ENCODE measurements around the gene FDX2. TPM values are rescaled to one million over a fixed set of nuclear protein-coding genes. Genes with fewer than 3 reads are reported as not detected.

The FDX2 gene
- total and polyA plus RNA-seq, 2 donors (not counting 3 experiments of a cell fraction or from before 2014, with no cell fraction given) = 20.5 to 59.8 TPM

DNA sequence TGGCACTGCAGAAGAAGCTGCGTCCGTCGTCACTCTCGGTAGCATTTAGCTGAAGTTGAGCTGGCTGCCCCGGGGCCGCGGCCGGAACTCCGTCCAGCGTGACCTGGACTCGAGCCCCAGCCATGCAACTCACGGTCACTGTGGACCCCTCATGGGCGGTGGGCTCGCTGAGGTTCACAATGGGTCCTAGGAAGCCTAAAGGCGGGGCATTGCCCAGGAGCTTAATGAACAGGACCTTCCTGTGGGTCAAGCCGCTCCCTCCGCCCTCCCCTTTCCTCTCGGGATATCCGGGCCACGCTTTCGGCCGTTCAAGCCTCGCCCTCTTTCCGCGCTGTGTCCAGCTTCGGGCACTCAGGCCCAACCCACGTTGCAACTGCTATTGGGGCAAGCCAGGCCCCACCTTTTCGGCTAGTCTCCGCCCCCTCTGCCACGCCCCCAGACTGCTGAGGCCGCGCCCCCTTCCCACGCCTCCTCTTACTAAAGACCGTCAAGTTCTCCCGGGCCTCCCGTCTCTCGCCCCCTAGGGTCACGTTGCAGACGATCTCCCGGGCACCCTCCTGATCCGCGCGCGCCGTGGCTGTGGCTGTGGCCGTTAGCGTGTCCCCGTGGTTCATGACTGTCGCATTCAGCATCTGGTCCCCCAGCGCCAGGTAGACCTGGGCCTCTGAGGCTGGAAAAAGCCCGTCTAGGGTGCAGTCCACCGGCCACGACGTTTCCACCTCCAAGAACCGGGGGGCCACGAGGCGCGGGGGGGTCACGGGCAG lies 19.0 kb upstream of the FDX2 start:
- no peak overlapping the region for H3K27ac ChIP-seq (ENCODE audit: insufficient read depth, low read depth, low read length)
- peak overlapping the region; percentile 8 to 71 (median 31) for H3K4me3 ChIP-seq (replicated peaks in 1 of 3; ENCODE audit: insufficient read depth in 1 of 3, low read depth in 1 of 3, low read length in 3 of 3)
- peak overlapping the region; percentile 67 for H2AFZ ChIP-seq (ENCODE audit: low read depth, low read length)
- no peak overlapping the region for H3K9ac ChIP-seq (replicated peaks; ENCODE audit: extremely low read depth, insufficient read depth, low read length)
- H4K20me1 ChIP-seq (replicated peaks; ENCODE audit: control insufficient read depth, extremely low read depth, insufficient read depth, low read length) = no peaks in the 10 kb centered on the region
- FAIRE-seq = peak; percentile 99
- H3K36me3 ChIP-seq (ENCODE audit: control insufficient read depth in 2 of 2, extremely low read depth in 1 of 2, insufficient read depth in 2 of 2, low read length in 2 of 2) = peaks cover under 1 to 2% of the 10 kb centered on the region in 2 experiments
- no peaks in the 10 kb centered on the region for H3K9me1 ChIP-seq (replicated peaks; ENCODE audit: control insufficient read depth, extremely low read depth, insufficient read depth, low read length)
- BruUV-seq (replicated peaks) = no TSS peak
- no peaks in the 10 kb centered on the region for H3K27me3 ChIP-seq (ENCODE audit: control insufficient read depth in 2 of 2, insufficient read depth in 2 of 2, low read length in 2 of 2)
- ChIA-PET POLR2A (interaction anchor here (0.8 to 2.2 kb wide), 3 partner anchors 12 to 63 kb away, joined by 3 to 13 read pairs (median 4); partner anchors contain the start of genes ICAM1 and TYK2), CTCF (interaction anchor here (0.7 to 3.5 kb wide), 12 partner anchors 10 to 75 kb away, joined by 3 to 23 read pairs (median 6); partner anchors contain the start of genes CDC37, ICAM1 and TYK2)
- peaks cover 16% of the 10 kb centered on the region for H3K4me1 ChIP-seq (ENCODE audit: control insufficient read depth, extremely low read depth, insufficient read depth, low read length)
- intact Hi-C loops (cut with micrococcal nuclease) (loop anchor here (1.0 to 5.0 kb wide), 3 partner anchors 44 to 82 kb away; partner anchors contain the start of genes MRPL4 and TYK2), dilution Hi-C loops (cut with MboI; ENCODE audit: extremely low pct_ligation_motif_present, low sequenced_read_pairs) (no loop called here)
- peak; percentile 98 for DNase-seq (ENCODE audit: low read depth, low spot score)
- peak overlapping the region; percentile 64 for H3K4me2 ChIP-seq (ENCODE audit: insufficient read depth, low read length)
- H3K9me3 ChIP-seq (replicated peaks; ENCODE audit: control insufficient read depth, insufficient read depth, low read length) = no peaks in the 10 kb centered on the region
- no peak for TF ChIP-seq GATA2 (IDR thresholded peaks at IDR 0.05; ENCODE audit: insufficient read depth, insufficient read length, low read depth, low read length)
- TF ChIP-seq POLR2AphosphoS5 (IDR thresholded peaks at IDR 0.05; ENCODE audit: insufficient read depth, low read depth, low read length) = peak; percentile 80
- no peak for TF ChIP-seq FOS (IDR thresholded peaks at IDR 0.05; ENCODE audit: borderline replicate concordance, insufficient read depth, low read length)
- TF ChIP-seq JUN (IDR thresholded peaks at IDR 0.05; ENCODE audit: borderline replicate concordance, insufficient read depth, insufficient read length, low read depth) = no peak
- TF ChIP-seq, protein P1, sequence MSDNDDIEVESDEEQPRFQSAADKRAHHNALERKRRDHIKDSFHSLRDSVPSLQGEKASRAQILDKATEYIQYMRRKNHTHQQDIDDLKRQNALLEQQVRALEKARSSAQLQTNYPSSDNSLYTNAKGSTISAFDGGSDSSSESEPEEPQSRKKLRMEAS (IDR thresholded peaks at IDR 0.05; ENCODE audit: insufficient read depth, insufficient read length) = no peak
- TF ChIP-seq POLR2A (IDR thresholded peaks at IDR 0.05; ENCODE audit: low read depth, low read length) = peak; percentile 63
- TF ChIP-seq EZH2 (IDR thresholded peaks at IDR 0.05; ENCODE audit: borderline replicate concordance, low read depth, low read length, severe bottlenecking) = no peak
- TF ChIP-seq CTCF (IDR thresholded peaks at IDR 0.05; ENCODE audit: extremely low read depth in 1 of 2, insufficient read depth in 1 of 2, low read depth in 1 of 2, low read length in 2 of 2) = peak in 1 of 2 donors; percentile 10
- TF ChIP-seq MYC (IDR thresholded peaks at IDR 0.05; ENCODE audit: low read depth, low read length) = peak; percentile 24
- peaks cover 23% of the 10 kb centered on the region for H3K79me2 ChIP-seq (ENCODE audit: control insufficient read depth, insufficient read depth, low read length)
